Measurements from ENCODE around the gene MRPL44. TPM values are rescaled to one million over a fixed set of nuclear protein-coding genes. Genes with fewer than 3 reads are reported as not detected.

Gene MRPL44
- total and polyA plus RNA-seq, 2 of the 13 experiments (the other 11 are each of a cell fraction or from before 2014, with no cell fraction given), result 38.4 to 78.0 TPM

GRCh38 chr2:223944166-223944702 is 13.0 kb upstream of the MRPL44 start (continued):
- TF ChIP-seq, protein P1, sequence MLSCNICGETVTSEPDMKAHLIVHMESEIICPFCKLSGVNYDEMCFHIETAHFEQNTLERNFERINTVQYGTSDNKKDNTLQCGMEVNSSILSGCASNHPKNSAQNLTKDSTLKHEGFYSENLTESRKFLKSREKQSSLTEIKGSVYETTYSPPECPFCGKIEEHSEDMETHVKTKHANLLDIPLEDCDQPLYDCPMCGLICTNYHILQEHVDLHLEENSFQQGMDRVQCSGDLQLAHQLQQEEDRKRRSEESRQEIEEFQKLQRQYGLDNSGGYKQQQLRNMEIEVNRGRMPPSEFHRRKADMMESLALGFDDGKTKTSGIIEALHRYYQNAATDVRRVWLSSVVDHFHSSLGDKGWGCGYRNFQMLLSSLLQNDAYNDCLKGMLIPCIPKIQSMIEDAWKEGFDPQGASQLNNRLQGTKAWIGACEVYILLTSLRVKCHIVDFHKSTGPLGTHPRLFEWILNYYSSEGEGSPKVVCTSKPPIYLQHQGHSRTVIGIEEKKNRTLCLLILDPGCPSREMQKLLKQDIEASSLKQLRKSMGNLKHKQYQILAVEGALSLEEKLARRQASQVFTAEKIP (CRISPR knock-in tag; IDR thresholded peaks at IDR 0.05; ENCODE audit: borderline replicate concordance), result no peak
- TF ChIP-seq HDAC2 (CRISPR knock-in tag; IDR thresholded peaks at IDR 0.05) (peak; percentile 64; the same call in 1 of the 2 replicates), RBM22 (optimal IDR thresholded peaks at IDR 0.05; ENCODE audit: low read length) (no peak), ZNF207 (IDR thresholded peaks at IDR 0.05; ENCODE audit: borderline replicate concordance) (no peak), NR2F6 (IDR thresholded peaks at IDR 0.05) (no peak), NR2F6 (CRISPR knock-in tag; IDR thresholded peaks at IDR 0.05) (no peak), ZNF414 (CRISPR knock-in tag; IDR thresholded peaks at IDR 0.05) (no peak), ZFAT (CRISPR knock-in tag; conservative IDR thresholded peaks at IDR 0.05) (no peak), KDM5B (CRISPR knock-in tag; IDR thresholded peaks at IDR 0.05; ENCODE audit: borderline replicate concordance) (no peak; the same call in 1 of the 2 replicates), ZNF644 (CRISPR knock-in tag; IDR thresholded peaks at IDR 0.05; ENCODE audit: low read depth) (no peak), SMARCC2 (IDR thresholded peaks at IDR 0.05) (no peak), SRSF1 (optimal IDR thresholded peaks at IDR 0.05; ENCODE audit: low read depth, low read length) (no peak), ZNF367 (CRISPR knock-in tag; IDR thresholded peaks at IDR 0.05; ENCODE audit: borderline replicate concordance) (no peak), ZNF766 (CRISPR knock-in tag; IDR thresholded peaks at IDR 0.05; ENCODE audit: borderline replicate concordance) (no peak), U2AF1 (optimal IDR thresholded peaks at IDR 0.05; ENCODE audit: low read depth, low read length) (no peak), ZNF275 (CRISPR knock-in tag; IDR thresholded peaks at IDR 0.05; ENCODE audit: borderline replicate concordance) (no peak; the same call in 1 of the 2 replicates), YEATS4 (CRISPR knock-in tag; IDR thresholded peaks at IDR 0.05; ENCODE audit: borderline replicate concordance) (no peak), RFX1 (IDR thresholded peaks at IDR 0.05) (no peak), AFF4 (CRISPR knock-in tag; IDR thresholded peaks at IDR 0.05) (no peak), RXRB (CRISPR knock-in tag; IDR thresholded peaks at IDR 0.05; ENCODE audit: borderline replicate concordance) (no peak), SP4 (CRISPR knock-in tag; IDR thresholded peaks at IDR 0.05) (no peak), ZNF180 (CRISPR knock-in tag; IDR thresholded peaks at IDR 0.05; ENCODE audit: borderline replicate concordance, low read depth) (no peak)
- TF ChIP-seq, protein P2, sequence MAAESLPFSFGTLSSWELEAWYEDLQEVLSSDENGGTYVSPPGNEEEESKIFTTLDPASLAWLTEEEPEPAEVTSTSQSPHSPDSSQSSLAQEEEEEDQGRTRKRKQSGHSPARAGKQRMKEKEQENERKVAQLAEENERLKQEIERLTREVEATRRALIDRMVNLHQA (CRISPR knock-in tag; IDR thresholded peaks at IDR 0.05), result no peak

Measured in HepG2 (cell line).